ENCODE results near the gene WSCD2.

The WSCD2 gene

GRCh38 chr12:108136697-108137096, 7.6 kb downstream of the WSCD2 start:
- no peaks in the 10 kb centered on the region for H3K4me1 Mint-ChIP-seq
- TF ChIP-seq, protein P1, sequence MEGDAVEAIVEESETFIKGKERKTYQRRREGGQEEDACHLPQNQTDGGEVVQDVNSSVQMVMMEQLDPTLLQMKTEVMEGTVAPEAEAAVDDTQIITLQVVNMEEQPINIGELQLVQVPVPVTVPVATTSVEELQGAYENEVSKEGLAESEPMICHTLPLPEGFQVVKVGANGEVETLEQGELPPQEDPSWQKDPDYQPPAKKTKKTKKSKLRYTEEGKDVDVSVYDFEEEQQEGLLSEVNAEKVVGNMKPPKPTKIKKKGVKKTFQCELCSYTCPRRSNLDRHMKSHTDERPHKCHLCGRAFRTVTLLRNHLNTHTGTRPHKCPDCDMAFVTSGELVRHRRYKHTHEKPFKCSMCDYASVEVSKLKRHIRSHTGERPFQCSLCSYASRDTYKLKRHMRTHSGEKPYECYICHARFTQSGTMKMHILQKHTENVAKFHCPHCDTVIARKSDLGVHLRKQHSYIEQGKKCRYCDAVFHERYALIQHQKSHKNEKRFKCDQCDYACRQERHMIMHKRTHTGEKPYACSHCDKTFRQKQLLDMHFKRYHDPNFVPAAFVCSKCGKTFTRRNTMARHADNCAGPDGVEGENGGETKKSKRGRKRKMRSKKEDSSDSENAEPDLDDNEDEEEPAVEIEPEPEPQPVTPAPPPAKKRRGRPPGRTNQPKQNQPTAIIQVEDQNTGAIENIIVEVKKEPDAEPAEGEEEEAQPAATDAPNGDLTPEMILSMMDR (IDR thresholded peaks at IDR 0.05; ENCODE audit: unreplicated experiment in 3 of 3), result no peak
- H3K27ac Mint-ChIP-seq, result no peak overlapping the region
- no peaks in the 10 kb centered on the region for H3K36me3 Mint-ChIP-seq (ENCODE audit: low read depth)
- peaks cover 34% of the 10 kb centered on the region for H3K27me3 Mint-ChIP-seq (ENCODE audit: low read depth)
- no peaks in the 10 kb centered on the region for H3K9me3 Mint-ChIP-seq
- no peak overlapping the region for H3K4me3 Mint-ChIP-seq

GRCh38 chr12:108139454-108139853, 10.4 kb downstream of the WSCD2 start:
- Mint-ChIP-seq H3K27me3 (ENCODE audit: low read depth) (peaks cover 15% of the 10 kb centered on the region), H3K36me3 (ENCODE audit: low read depth) (no peaks in the 10 kb centered on the region), H3K27ac (no peak overlapping the region), H3K4me3 (no peak overlapping the region), H3K9me3 (no peaks in the 10 kb centered on the region), H3K4me1 (no peaks in the 10 kb centered on the region)
- TF ChIP-seq, protein P1 (IDR thresholded peaks at IDR 0.05; ENCODE audit: unreplicated experiment in 3 of 3), result no peak

DNA sequence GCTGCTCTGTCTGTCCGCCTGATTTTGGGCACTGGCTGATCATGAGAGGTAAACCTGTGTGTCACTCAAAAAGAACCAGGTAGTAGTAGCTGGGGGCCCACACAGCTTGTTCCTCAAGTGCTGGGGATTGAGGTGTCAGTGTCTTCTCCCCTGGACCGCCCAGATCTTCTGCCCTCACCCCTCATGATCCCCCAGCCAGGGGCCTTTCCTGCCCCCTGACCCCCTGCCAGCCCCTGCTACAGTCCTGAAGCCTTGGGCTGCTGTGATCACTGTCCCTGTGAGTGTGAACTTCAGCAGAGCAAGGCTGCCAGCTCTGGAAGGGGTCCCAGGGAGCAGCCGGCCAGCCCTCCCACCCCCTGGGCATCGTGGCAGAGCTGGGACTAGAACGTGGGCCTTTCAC, 11.4 kb downstream of the WSCD2 start:
- TF ChIP-seq, protein P1 (IDR thresholded peaks at IDR 0.05; ENCODE audit: unreplicated experiment in 3 of 3), result no peak
- Mint-ChIP-seq H3K4me3 (no peak overlapping the region), H3K4me1 (no peaks in the 10 kb centered on the region), H3K27ac (no peak overlapping the region), H3K36me3 (ENCODE audit: low read depth) (no peaks in the 10 kb centered on the region), H3K9me3 (no peaks in the 10 kb centered on the region), H3K27me3 (ENCODE audit: low read depth) (peaks cover 11% of the 10 kb centered on the region)

GRCh38 chr12:108141600-108142130, 12.6 kb downstream of the WSCD2 start:
- no peak overlapping the region for H3K27ac Mint-ChIP-seq
- H3K27me3 Mint-ChIP-seq (ENCODE audit: low read depth), result peaks cover 12% of the 10 kb centered on the region
- H3K9me3 Mint-ChIP-seq, result no peaks in the 10 kb centered on the region
- no peak overlapping the region for H3K4me3 Mint-ChIP-seq
- H3K36me3 Mint-ChIP-seq (ENCODE audit: low read depth), result no peaks in the 10 kb centered on the region
- H3K4me1 Mint-ChIP-seq, result no peaks in the 10 kb centered on the region
- TF ChIP-seq, protein P1 (IDR thresholded peaks at IDR 0.05; ENCODE audit: unreplicated experiment in 3 of 3), result no peak

GRCh38 chr12:108143144-108143543, 14.1 kb downstream of the WSCD2 start:
- TF ChIP-seq, protein P1 (IDR thresholded peaks at IDR 0.05; ENCODE audit: unreplicated experiment in 3 of 3), result no peak
- H3K4me1 Mint-ChIP-seq, result no peaks in the 10 kb centered on the region
- no peaks in the 10 kb centered on the region for H3K36me3 Mint-ChIP-seq (ENCODE audit: low read depth)
- H3K27ac Mint-ChIP-seq, result no peak overlapping the region
- no peaks in the 10 kb centered on the region for H3K9me3 Mint-ChIP-seq
- H3K4me3 Mint-ChIP-seq, result no peak overlapping the region
- H3K27me3 Mint-ChIP-seq (ENCODE audit: low read depth), result peaks cover 20% of the 10 kb centered on the region

GRCh38 chr12:108144080-108144479, 15.0 kb downstream of the WSCD2 start:
- Mint-ChIP-seq H3K27me3 (ENCODE audit: low read depth) (peaks cover 16% of the 10 kb centered on the region), H3K4me3 (no peak overlapping the region), H3K9me3 (no peaks in the 10 kb centered on the region), H3K27ac (no peak overlapping the region), H3K4me1 (no peaks in the 10 kb centered on the region), H3K36me3 (ENCODE audit: low read depth) (no peaks in the 10 kb centered on the region)
- TF ChIP-seq, protein P1 (IDR thresholded peaks at IDR 0.05; ENCODE audit: unreplicated experiment in 3 of 3), result no peak
